Keratinocyte (primary cell): ENCODE data around the gene ST6GAL1. TPM values are rescaled to one million over a fixed set of nuclear protein-coding genes. Genes with fewer than 3 reads are reported as not detected.

Source experiments
- DNase-seq: peaks from one replicate; pipeline ENCODE4 v3.0.0-alpha.2; 2011; ENCODE audit warnings: low read depth, missing footprints, low spot score
- FAIRE-seq: peaks from 2 replicates; lab custom pipeline; 2011; peaks lifted over from hg19 to GRCh38; lab: Jason Lieb, UNC
- H2AFZ ChIP-seq: 2 replicates; pipeline ENCODE4 v1.6.0; 2012; ENCODE audit warnings: low read length, control low read depth, inconsistent platforms; ENCODE audit not compliant: control insufficient read depth
- H3K27ac ChIP-seq: 2 replicates; pipeline ENCODE4 v1.5.1; 2011; ENCODE audit warnings: low read length; ENCODE audit not compliant: control insufficient read depth, insufficient read depth
- H3K27me3 ChIP-seq: 3 replicates; pipeline ENCODE4 v1.6.0; 2011; ENCODE audit warnings: low read length; ENCODE audit not compliant: control insufficient read depth, insufficient read depth; ENCODE audit errors: extremely low read depth
- H3K36me3 ChIP-seq, 2 experiments: 2 replicates in 1 of 2; 3 replicates in 1 of 2; pipeline ENCODE4 v1.5.1; 2011; ENCODE audit warnings: low read length in 2 of 2, mild to moderate bottlenecking in 1 of 2; ENCODE audit not compliant: control insufficient read depth in 2 of 2, insufficient read depth in 2 of 2; ENCODE audit errors: extremely low read depth in 1 of 2
- H3K4me1 ChIP-seq: 3 replicates; pipeline ENCODE4 v1.5.1; 2011; ENCODE audit warnings: low read length; ENCODE audit not compliant: control insufficient read depth, insufficient read depth; ENCODE audit errors: extremely low read depth
- H3K4me2 ChIP-seq: 3 replicates; pipeline ENCODE4 v1.6.0; 2011; ENCODE audit warnings: low read depth, low read length; ENCODE audit not compliant: control insufficient read depth, insufficient read depth; ENCODE audit errors: extremely low read depth
- H3K4me3 ChIP-seq, 3 experiments: fragments of 200-600 bp in 1 of 3; sonication (generic) in 1 of 3; 2 replicates in 2 of 3; 3 replicates in 1 of 3; pipeline ENCODE4 v1.5.1; 2011 to 2016; ENCODE audit warnings: low read length in 3 of 3, mild to moderate bottlenecking in 3 of 3, control low read depth in 2 of 3, inconsistent platforms in 1 of 3, low read depth in 1 of 3, mixed read lengths in 1 of 3, mixed run types in 1 of 3, moderate library complexity in 1 of 3; ENCODE audit not compliant: control insufficient read depth in 2 of 3, insufficient read depth in 2 of 3; ENCODE audit errors: extremely low read depth in 1 of 3
- H3K79me2 ChIP-seq: 2 replicates; pipeline ENCODE4 v1.6.0; 2012; ENCODE audit warnings: low read length; ENCODE audit not compliant: control insufficient read depth, insufficient read depth
- H3K9ac ChIP-seq: 3 replicates; pipeline ENCODE4 v1.6.0; 2011; ENCODE audit warnings: low read length; ENCODE audit not compliant: control insufficient read depth, insufficient read depth; ENCODE audit errors: extremely low read depth
- H3K9me1 ChIP-seq: 3 replicates; pipeline ENCODE4 v1.6.0; 2011; ENCODE audit warnings: low read length; ENCODE audit not compliant: control insufficient read depth, insufficient read depth; ENCODE audit errors: extremely low read depth
- H3K9me3 ChIP-seq: 2 replicates; pipeline ENCODE4 v1.5.1; 2012; ENCODE audit warnings: low read depth, low read length; ENCODE audit not compliant: control insufficient read depth
- H4K20me1 ChIP-seq: 3 replicates; pipeline ENCODE4 v1.6.0; 2011; ENCODE audit warnings: low read length; ENCODE audit not compliant: control insufficient read depth, insufficient read depth; ENCODE audit errors: extremely low read depth
- CTCF ChIP-seq, 3 experiments: IDR thresholded peaks in 1 of 3; conservative IDR thresholded peaks in 1 of 3; optimal IDR thresholded peaks in 1 of 3; 2 replicates in 2 of 3; 3 replicates in 1 of 3; pipeline versions ENCODE3 to v1.5.1; 2011; ENCODE audit warnings: low read length in 3 of 3, mild to moderate bottlenecking in 3 of 3, moderate library complexity in 2 of 3, control low read depth in 1 of 3, inconsistent platforms in 1 of 3; ENCODE audit not compliant: insufficient read depth in 2 of 3; ENCODE audit errors: extremely low read depth in 1 of 3
- EZH2 ChIP-seq: IDR thresholded peaks from one replicate; pipeline ENCODE4 v1.6.1; 2012; ENCODE audit warnings: inconsistent platforms, mild to moderate bottlenecking, low read length, moderate library complexity
- dilution Hi-C: fragments of 300-500 bp; cut with MboI; formaldehyde crosslinking; loops from one replicate; pipeline ENCODE4 v1.7.0; 2020; ENCODE audit warnings: low sequenced_read_pairs; ENCODE audit not compliant: extremely low pct_ligation_motif_present
- polyA plus RNA-seq, 5 experiments: library from polyadenylated mRNA; depleted of rRNA in 3 of 5; stranded (reverse) in 3 of 5; stranded (forward) in 1 of 5; unstranded in 1 of 5; fragments of >200 nt; gene quantifications; 1 replicate in 1 of 5; 2 replicates in 3 of 5; 3 replicates in 1 of 5; pipeline versions ENCODE4 v1.2.1 to v1.2.3, GENCODE V29; 2011 to 2012; ENCODE audit warnings: missing spikeins in 2 of 5, low read depth in 1 of 5, low replicate concordance in 1 of 5

Gene ST6GAL1
- polyA plus RNA-seq, 1 donor (not counting 4 experiments of a cell fraction or from before 2014, with no cell fraction given): 7.5 TPM

DNA sequence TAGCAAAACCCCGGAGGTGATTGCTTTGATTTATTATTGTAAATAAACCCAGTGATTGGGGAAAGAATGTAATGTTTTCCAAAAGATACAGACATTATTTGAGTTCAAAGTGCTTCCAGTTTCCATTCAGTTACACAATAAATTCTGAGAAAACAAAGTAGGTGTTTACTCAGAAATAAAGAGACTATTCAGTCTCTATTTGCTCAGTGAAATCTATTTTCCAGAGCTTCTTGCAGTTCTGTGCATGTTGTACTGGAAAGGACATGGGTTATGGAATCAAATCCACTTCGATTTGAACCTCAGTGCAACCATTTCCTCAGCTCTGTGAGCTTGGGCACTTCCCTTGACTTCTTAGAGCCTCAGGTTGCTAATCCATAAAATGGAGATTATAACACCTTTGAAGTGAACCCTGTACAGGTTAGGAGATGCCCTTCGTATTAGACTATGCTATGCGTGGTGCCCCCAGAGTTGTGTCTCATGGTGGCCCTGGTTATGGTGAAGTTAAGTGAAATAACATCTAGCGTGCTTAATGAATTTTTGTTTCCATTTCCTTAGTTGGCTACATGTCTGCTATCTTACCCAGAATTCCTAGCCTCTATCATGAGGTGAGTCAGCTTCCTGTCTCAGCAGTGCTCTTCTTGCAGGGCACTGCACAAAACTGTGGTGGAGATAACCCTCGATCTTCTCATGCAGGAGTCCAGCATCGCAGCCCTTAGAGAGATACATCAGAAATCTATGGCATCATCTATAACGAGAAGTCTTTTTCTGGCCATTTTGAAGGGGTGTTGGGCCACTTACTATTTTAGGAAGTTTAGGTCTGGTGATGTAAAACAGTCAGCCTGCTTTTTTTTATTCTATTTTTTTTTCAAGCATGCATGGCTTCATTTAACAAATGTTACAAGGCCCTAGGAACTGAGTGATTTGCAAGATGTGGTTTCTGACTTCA lies 111.3 kb downstream of the ST6GAL1 start:
- no peaks in the 10 kb centered on the region for H3K9me1 ChIP-seq
- no peaks in the 10 kb centered on the region for H3K79me2 ChIP-seq
- H3K9ac ChIP-seq: no peak overlapping the region
- FAIRE-seq (no peak), DNase-seq (no peak)
- H3K27ac ChIP-seq: no peak overlapping the region
- H3K9me3 ChIP-seq: no peaks in the 10 kb centered on the region
- no peaks in the 10 kb centered on the region for H3K27me3 ChIP-seq
- H3K4me2 ChIP-seq: no peak overlapping the region
- H4K20me1 ChIP-seq: no peaks in the 10 kb centered on the region
- dilution Hi-C loops: no loop called here
- no peaks in the 10 kb centered on the region for H3K36me3 ChIP-seq
- TF ChIP-seq EZH2 (no peak), CTCF (optimal IDR thresholded peaks at IDR 0.05 in 1 of 3, IDR thresholded peaks at IDR 0.05 in 1 of 3, conservative IDR thresholded peaks at IDR 0.05 in 1 of 3; ENCODE audit: extremely low read depth in 1 of 3, insufficient read depth in 2 of 3, low read length in 3 of 3) (no peak)
- no peak overlapping the region for H3K4me3 ChIP-seq
- H2AFZ ChIP-seq: no peak overlapping the region
- H3K4me1 ChIP-seq: peaks cover 9% of the 10 kb centered on the region

DNA sequence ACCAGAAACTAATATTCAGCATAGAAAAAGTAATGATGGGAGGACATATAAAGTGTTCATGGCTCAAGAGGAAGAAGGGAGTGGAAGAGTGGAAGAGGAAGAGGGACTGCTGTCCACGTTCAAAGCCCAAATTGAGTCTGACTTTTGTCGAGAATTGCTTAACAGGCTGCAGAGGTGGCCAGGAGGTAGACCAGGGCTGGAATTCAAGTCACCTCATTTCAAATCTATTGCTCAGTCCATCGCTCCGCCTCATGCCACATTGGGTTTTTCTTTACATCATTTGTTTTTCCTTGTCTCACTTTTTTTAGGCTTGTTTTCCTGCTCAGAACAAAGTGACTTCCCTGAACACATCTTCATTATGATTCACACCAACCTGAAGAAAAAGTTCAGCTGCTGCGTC lies 112.0 kb downstream of the ST6GAL1 start:
- H3K4me3 ChIP-seq: no peak overlapping the region
- no peaks in the 10 kb centered on the region for H3K36me3 ChIP-seq
- no peak overlapping the region for H3K27ac ChIP-seq
- no peaks in the 10 kb centered on the region for H3K79me2 ChIP-seq
- peaks cover 9% of the 10 kb centered on the region for H3K4me1 ChIP-seq
- H4K20me1 ChIP-seq: no peaks in the 10 kb centered on the region
- TF ChIP-seq EZH2 (no peak), CTCF (optimal IDR thresholded peaks at IDR 0.05 in 1 of 3, IDR thresholded peaks at IDR 0.05 in 1 of 3, conservative IDR thresholded peaks at IDR 0.05 in 1 of 3; ENCODE audit: extremely low read depth in 1 of 3, insufficient read depth in 2 of 3, low read length in 3 of 3) (no peak)
- DNase-seq (no peak), FAIRE-seq (no peak)
- H2AFZ ChIP-seq: no peak overlapping the region
- no peaks in the 10 kb centered on the region for H3K9me3 ChIP-seq
- H3K27me3 ChIP-seq: no peaks in the 10 kb centered on the region
- H3K4me2 ChIP-seq: no peak overlapping the region
- H3K9me1 ChIP-seq: no peaks in the 10 kb centered on the region
- dilution Hi-C loops: no loop called here
- no peak overlapping the region for H3K9ac ChIP-seq
